Neural cell (in vitro differentiated cells): ENCODE results near the gene ACSS3.

ENCODE experiments used
- EZH2 ChIP-seq: fragments of 200-600, 300-800 bp; shearing (Covaris generic), sonication (generic); IDR thresholded peaks from 2 replicates; pipeline ENCODE4 v1.6.1; 2014; ENCODE audit warnings: antibody characterized with exemption, low read length, borderline replicate concordance, mild to moderate bottlenecking; ENCODE audit not compliant: insufficient read depth, poor library complexity, severe bottlenecking
- POLR2AphosphoS5 ChIP-seq: IDR thresholded peaks from 2 replicates; pipeline ENCODE4 v1.6.1; 2012
- TF ChIP-seq, protein P1 (sequence below): fragments of 450-650 bp; IDR thresholded peaks from 2 replicates; pipeline ENCODE4 v1.5.1; 2014; ENCODE audit warnings: antibody characterized with exemption, mild to moderate bottlenecking, moderate library complexity; ENCODE audit not compliant: poor library complexity, severe bottlenecking

DNA sequence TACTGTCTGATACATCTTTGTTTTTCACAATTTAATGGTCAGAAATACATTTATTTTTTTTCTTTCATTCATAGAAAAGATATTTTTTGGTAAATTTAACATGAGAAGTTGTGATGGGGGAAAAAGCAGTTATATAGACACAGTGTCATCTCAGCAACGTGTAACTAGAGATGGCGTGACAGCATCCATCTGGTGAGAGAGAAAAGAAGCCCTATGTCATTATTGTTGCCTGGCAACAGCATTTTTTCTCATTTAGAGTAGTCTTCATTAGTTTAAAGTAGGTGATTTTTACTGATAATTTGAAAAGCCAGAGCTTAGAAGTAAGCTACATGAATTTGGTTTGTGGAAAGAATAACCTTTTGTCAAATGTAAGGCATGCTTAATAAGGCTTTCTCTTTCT is 128.6 kb downstream of the ACSS3 start:
- TF ChIP-seq POLR2AphosphoS5 (peak; percentile 43), EZH2 (no peak)
- TF ChIP-seq, protein P1, sequence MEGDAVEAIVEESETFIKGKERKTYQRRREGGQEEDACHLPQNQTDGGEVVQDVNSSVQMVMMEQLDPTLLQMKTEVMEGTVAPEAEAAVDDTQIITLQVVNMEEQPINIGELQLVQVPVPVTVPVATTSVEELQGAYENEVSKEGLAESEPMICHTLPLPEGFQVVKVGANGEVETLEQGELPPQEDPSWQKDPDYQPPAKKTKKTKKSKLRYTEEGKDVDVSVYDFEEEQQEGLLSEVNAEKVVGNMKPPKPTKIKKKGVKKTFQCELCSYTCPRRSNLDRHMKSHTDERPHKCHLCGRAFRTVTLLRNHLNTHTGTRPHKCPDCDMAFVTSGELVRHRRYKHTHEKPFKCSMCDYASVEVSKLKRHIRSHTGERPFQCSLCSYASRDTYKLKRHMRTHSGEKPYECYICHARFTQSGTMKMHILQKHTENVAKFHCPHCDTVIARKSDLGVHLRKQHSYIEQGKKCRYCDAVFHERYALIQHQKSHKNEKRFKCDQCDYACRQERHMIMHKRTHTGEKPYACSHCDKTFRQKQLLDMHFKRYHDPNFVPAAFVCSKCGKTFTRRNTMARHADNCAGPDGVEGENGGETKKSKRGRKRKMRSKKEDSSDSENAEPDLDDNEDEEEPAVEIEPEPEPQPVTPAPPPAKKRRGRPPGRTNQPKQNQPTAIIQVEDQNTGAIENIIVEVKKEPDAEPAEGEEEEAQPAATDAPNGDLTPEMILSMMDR = no peak
